GM18502 (cell line): ENCODE data around the gene DNM1.

Source experiments
- ATAC-seq: cut with Tn5 transposase; IDR thresholded peaks from one replicate; pipeline ENCODE4 v1.9.1; 2021; ENCODE audit warnings: mild to moderate bottlenecking; ENCODE audit not compliant: unreplicated experiment, poor library complexity

Gene DNM1

GRCh38 chr9:128247226-128247803 is 44.1 kb downstream of the DNM1 start:
- ATAC-seq, result no peak

- ATAC-seq, result no peak
Observed at GRCh38 chr9:128249558-128249907, 46.4 kb downstream of the DNM1 start.

- ATAC-seq, result peak; percentile 87
Observed at GRCh38 chr9:128249908-128250838, 47.0 kb downstream of the DNM1 start.

- ATAC-seq, result peak; percentile 30
Observed at GRCh38 chr9:128250839-128251731, 47.9 kb downstream of the DNM1 start.

- no peak for ATAC-seq
Observed at GRCh38 chr9:128251732-128252100, 48.5 kb downstream of the DNM1 start.

GRCh38 chr9:128252317-128253139 is 49.3 kb downstream of the DNM1 start:
- no peak for ATAC-seq

GRCh38 chr9:128253140-128253990 is 50.2 kb downstream of the DNM1 start:
- ATAC-seq, result no peak

GRCh38 chr9:128253991-128254346 is 50.8 kb downstream of the DNM1 start:
- no peak for ATAC-seq

GRCh38 chr9:128254362-128254761 is 51.2 kb downstream of the DNM1 start:
- no peak for ATAC-seq

GRCh38 chr9:128254855-128255759 is 51.9 kb downstream of the DNM1 start:
- no peak for ATAC-seq

- no peak for ATAC-seq
Observed at GRCh38 chr9:128257086-128257825, 54.1 kb downstream of the DNM1 start.

GRCh38 chr9:128257907-128258306 is 54.7 kb downstream of the DNM1 start:
- no peak for ATAC-seq

- ATAC-seq, result no peak
Observed at GRCh38 chr9:128258326-128258725, 55.1 kb downstream of the DNM1 start.

- no peak for ATAC-seq
Observed at GRCh38 chr9:128259156-128259555, 56.0 kb downstream of the DNM1 start.

- no peak for ATAC-seq
Observed at GRCh38 chr9:128260340-128260739, 57.2 kb downstream of the DNM1 start.

GRCh38 chr9:128262687-128263086 is 59.5 kb downstream of the DNM1 start:
- no peak for ATAC-seq

- ATAC-seq, result no peak
Observed at GRCh38 chr9:128265348-128265847, 62.2 kb downstream of the DNM1 start.
